ENCODE data around the gene MSI2.

DNA sequence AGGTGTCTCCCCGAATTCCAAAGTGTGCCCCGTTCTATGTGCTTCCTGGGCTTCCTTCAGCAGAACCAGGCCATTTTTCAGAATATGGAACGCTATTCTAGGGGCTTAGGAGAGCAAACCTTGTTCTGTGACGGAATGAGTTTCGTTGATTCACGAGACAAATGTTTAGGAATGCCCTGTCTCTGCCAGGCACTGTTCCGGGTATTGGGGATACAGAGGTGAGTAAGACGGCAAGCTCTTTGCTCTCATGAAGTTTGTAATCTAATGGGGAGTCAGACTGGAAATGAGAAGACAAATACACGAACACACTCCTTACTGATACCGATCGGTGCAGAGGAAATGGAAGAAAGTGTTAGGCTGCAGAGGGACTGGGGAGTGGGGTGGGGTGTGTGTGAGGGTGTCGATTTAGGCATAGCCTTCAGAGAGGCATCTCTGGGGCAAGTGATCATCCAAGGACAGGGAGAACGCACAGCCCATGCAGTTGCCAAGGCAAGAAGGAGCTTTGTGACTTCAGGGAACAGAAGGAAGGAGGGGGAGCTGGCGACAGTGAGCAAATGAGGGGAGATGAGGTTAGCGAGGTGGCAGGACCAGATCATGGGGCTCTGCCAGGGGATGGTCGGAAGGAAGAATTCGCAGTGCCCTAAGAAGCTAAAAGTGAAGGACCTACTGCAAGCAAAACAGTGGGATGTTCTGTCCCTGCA is 189.6 kb downstream of the MSI2 start:
- TF ChIP-seq, protein P1, sequence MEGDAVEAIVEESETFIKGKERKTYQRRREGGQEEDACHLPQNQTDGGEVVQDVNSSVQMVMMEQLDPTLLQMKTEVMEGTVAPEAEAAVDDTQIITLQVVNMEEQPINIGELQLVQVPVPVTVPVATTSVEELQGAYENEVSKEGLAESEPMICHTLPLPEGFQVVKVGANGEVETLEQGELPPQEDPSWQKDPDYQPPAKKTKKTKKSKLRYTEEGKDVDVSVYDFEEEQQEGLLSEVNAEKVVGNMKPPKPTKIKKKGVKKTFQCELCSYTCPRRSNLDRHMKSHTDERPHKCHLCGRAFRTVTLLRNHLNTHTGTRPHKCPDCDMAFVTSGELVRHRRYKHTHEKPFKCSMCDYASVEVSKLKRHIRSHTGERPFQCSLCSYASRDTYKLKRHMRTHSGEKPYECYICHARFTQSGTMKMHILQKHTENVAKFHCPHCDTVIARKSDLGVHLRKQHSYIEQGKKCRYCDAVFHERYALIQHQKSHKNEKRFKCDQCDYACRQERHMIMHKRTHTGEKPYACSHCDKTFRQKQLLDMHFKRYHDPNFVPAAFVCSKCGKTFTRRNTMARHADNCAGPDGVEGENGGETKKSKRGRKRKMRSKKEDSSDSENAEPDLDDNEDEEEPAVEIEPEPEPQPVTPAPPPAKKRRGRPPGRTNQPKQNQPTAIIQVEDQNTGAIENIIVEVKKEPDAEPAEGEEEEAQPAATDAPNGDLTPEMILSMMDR (IDR thresholded peaks at IDR 0.05), result no peak
- TF ChIP-seq POLR2A (IDR thresholded peaks at IDR 0.05), result no peak

Measured in right lobe of liver (tissue), 4 donors.